Spleen (tissue), 7 donors: ENCODE measurements around the gene ACOT6.

Experiments
- POLR2A ChIP-seq, 3 donors: fragments of 450-650 bp; IDR thresholded peaks; one replicate each; pipeline ENCODE4 v1.5.1; 2017; ENCODE audit warnings: antibody characterized with exemption in 3 of 3, mild to moderate bottlenecking in 1 of 3
- TF ChIP-seq, protein P1 (sequence below), 11 experiments: fragments of 200-600 bp in 7 of 11; fragments of 450-650 bp in 4 of 11; sonication (generic) in 4 of 11; IDR thresholded peaks in 8 of 11; conservative IDR thresholded peaks in 3 of 11; 1 replicate in 7 of 11; 2 replicates in 4 of 11; pipeline versions ENCODE4 v1.4.0 to v1.8.0; 2016 to 2021; ENCODE audit warnings: antibody characterized with exemption in 11 of 11, inconsistent platforms in 4 of 11, mild to moderate bottlenecking in 1 of 11
- donor health status: DM: no; HTN: no; CAD: no; lungs with moderate emphysema.
- donor health status: DM: no; HTN: no; CAD: no.
- donor health status: DM: no; HTN: no; CAD: no.

GRCh38 chr14:73663548-73664212 is 51.4 kb downstream of the ACOT6 start:
- TF ChIP-seq, protein P1, sequence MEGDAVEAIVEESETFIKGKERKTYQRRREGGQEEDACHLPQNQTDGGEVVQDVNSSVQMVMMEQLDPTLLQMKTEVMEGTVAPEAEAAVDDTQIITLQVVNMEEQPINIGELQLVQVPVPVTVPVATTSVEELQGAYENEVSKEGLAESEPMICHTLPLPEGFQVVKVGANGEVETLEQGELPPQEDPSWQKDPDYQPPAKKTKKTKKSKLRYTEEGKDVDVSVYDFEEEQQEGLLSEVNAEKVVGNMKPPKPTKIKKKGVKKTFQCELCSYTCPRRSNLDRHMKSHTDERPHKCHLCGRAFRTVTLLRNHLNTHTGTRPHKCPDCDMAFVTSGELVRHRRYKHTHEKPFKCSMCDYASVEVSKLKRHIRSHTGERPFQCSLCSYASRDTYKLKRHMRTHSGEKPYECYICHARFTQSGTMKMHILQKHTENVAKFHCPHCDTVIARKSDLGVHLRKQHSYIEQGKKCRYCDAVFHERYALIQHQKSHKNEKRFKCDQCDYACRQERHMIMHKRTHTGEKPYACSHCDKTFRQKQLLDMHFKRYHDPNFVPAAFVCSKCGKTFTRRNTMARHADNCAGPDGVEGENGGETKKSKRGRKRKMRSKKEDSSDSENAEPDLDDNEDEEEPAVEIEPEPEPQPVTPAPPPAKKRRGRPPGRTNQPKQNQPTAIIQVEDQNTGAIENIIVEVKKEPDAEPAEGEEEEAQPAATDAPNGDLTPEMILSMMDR (IDR thresholded peaks at IDR 0.05 in 8 of 11, conservative IDR thresholded peaks at IDR 0.05 in 3 of 11): no peak
- TF ChIP-seq POLR2A (IDR thresholded peaks at IDR 0.05): no peak
